ENCODE measurements around the gene CLMN.
"Not testable (repeated sequence)": the region's sequence is repeated elsewhere in the genome, so short reads cannot be mapped to it uniquely, and the experiment has no call there.

Gene CLMN

DNA sequence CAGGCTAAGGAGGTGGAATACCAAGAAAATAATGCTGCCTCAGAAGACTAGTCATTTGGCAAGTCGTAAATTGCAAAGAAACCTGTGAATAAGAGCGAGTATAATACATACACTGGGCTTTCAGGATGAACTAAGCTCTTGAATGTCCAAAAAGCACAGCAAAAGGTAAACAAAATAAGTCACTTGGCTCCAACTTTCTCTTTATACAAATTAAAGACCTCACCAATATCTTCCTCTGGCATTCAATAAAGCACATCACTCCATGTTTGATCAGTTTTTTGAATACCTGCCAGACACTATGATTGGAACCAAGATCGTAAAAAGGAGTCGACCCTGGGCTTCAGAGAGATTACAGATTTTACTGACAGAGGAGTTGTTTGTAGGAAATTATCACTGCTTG lies 165.8 kb downstream of the CLMN start:
- no peak for DNase-seq

DNA sequence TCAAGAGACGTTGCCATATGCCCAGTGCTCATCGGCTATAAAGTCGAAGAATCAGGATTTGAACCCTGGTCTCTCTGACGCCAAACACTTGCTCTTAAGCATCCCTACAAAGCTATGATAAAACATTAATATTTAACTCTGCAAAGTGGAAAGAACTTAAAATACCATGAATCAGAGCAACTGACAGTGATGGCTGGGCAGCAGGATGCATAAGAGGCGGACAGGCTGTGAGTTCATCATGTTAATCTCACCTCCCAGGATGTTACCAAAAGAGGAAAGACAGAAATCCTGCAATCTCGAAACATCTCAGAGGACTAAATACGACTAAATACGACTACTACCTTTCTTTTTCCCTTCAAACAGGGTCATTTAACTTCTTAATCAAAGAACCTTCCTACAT lies 168.1 kb downstream of the CLMN start:
- DNase-seq: no peak

DNA sequence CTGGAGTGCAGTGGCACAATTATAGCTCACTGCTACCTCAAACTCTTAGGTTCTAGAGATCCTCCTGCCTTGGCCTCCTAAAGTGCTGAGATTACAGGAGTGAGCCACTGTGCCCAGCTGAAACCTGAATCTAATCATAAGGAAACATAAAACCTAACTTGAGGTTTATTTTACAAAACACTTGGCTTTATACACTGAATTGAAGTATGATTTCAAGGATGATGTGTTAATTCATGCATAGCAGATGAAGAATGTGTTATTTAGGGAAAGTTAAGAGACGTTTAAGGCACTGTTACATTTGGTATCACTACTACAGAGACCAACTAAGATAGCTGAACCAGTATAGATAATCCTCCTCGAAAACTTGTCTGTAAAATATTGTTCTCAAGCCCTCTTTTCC lies 168.8 kb downstream of the CLMN start:
- no peak for DNase-seq

DNA sequence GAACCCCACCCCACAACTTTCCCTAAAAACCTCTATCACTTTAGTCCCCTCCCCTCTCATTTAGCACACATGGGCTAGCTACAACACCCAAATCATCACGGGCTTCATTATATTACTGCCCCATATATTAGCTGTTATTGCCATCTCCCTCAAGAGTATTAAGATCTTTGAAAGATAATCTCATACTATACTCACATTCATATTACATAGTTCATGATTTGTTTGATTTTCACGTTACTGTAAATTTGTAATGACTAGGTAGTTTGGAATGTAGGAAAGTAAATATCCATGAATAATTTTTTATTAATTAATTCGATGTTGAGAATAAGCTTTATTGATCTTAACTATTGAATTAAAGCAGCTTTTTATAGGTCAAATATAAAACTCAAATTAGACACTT lies 170.3 kb downstream of the CLMN start:
- no peak for DNase-seq

DNA sequence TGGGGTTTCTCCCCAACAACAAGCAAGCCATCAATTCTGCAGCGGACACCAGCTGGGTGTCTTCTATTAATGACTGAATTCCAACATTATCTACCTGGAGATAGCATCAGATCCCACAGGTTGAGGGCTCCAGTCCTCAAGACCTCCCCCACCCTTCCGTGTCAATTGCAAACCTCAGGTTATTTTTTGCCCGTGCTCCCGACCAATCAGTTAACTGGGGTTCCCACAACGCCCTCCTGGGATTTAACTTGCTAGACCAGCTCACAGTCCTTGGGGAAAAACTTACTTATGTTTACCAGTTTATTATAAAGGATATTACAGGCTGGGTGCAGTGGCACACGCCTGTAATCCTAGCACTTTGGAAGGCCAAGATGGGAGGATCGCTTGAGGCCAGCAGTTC lies 172.1 kb downstream of the CLMN start:
- DNase-seq: no peak

DNA sequence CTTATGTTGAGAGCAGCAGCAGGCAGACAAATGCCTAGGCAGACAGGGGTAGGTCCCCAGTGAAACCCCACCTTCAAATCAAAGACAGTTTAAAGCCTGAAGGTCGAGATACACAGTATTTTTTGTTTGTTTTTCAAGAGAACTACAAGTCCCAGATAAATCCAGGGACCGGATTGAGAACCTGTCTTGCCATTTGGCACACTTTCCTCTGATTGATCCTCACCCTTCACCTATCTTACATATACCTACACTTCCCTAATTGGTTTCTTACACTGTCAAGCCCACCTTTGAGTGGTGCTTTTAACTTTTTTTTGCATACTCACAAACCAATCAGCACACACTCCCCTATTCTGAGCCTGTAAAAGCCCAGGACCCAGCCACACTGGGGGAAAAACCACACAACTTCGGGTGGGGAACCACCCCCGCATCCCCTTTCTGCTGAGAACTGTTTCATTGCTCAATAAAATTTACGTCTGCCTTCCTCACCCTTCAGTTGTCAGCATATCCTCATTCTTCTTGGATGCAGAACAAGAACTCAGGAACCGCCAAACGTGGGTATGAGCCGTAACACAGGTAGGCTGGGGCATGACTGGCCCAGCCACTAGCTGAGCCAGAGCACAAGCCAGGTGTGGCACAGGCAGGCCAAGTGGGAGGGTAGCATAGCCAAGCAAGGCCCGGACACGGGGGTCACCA lies 173.5 kb downstream of the CLMN start:
- no peak for DNase-seq

DNA sequence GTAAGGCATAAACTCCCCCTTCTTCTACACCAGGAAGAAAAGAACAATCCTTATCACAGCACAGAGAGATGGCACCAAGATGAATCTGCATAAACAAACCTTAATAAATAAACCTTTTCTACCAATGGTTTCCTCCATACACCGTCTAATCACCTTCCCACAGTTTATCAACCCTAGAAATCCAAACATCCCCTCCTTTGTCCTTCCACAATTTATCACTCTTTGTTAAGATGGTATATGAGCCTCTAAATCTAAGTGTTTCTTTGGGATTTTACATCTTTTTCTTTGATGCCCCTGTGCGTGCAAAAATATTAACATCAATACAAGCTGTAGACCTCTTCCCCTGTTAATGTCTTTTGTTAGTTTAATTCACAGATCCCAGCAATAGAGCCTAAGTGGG lies 174.9 kb downstream of the CLMN start:
- DNase-seq: no peak

DNA sequence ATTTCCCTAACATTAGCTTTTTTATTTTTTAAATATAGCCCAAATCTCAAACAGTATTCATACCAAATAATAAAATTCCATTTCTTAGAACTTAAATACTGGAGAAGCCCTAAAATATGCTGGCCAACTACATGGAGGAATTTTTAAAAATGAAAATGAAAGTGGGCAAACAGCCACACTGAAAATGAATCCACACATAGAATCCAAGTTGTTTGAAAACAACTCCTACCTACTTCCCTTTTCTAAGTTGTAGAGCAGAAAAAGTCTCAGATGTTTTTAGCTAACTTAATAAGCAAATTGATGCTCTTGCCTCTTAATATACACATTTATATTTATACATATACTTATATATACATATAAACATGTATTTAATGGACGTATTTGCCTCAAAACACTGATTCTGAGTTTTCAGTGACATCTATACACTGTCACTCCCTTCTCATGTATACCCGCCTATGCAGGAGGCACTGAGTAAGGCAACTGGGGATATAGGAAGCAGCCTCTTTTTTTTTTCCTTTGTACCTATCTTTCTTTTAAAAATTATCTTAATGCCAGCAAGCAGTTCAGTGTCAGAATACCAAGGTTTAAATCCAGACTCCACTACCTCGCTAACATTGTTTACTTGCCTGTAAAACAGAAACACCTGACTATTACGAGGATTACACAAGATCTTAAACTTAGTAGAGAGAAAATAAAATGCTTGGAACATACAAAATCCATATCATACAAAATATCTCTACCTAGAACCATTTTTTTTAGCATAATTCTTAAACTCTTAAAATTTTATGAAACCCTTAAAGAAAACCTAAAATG lies 175.7 kb downstream of the CLMN start:
- no peak for DNase-seq

DNA sequence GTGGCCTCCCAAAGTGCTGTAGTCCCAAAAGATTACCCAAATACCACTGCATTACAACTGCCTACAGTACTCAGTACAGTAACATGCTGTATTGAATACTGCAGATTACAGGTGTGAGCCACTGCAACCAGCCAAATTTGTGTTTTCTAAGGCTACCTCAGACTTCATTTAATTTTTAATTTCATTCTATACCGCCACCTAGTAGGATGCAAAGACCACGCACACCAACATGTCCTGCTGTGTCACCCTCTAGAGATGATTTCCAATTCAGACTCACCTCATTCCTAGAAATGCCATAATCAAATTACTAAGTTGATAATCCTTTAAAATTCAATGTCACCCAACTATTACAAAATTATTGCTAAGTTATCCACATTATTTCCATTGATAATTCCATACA lies 177.5 kb downstream of the CLMN start:
- DNase-seq: no peak

DNA sequence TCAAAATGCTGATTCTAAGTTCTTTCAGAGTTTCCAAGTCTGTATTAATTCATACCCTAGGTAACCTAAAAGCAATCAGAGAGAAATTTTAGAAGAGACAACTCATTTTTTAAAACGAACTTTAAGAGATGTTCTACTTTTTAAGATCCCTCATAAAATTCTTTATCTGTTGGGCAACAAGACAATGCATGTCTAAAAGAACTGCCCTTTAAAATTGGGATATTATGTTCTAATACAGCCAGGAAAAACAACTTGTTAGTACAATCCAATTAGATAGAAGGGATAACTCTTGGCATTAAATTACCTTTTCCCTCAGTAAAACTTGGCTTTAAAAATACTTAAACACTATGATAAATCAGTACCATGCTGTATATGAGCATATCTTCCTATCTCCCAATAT lies 178.0 kb downstream of the CLMN start:
- no peak for DNase-seq

DNA sequence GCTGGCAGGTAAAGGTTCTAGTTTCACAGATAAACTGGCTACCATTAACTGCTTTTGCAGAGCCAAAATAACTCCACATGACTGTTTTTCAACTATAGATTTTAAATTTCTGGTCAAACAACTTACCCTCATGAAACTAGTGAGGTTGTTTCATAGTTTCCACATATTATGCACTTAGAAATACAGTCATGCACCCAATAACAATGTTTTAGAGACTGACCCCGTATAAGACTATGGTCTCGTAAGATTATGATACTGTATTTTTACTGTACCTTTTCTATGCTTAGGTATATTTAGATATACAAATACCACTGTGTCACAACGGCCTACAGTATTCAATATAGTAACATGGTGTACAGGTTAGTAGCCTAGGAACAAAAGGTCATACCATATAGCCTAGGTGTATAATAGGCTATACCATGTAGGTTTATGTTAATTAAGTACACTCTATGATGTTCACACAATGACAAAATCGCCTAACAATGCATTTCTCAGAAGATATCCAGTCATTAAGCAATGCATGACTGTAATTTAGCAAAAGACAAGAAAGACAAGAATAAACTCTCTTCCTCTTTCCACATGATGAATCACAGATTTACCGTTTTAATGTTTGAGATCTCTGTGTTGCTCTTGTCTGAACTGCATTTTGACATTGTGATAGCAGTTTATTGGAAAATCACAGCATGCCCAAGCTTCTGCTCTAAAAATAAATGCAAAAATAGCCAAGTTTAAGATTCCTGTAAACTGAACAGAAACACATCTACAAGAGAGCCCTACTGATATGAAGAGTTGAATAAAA lies 179.4 kb downstream of the CLMN start:
- no peak for DNase-seq

DNA sequence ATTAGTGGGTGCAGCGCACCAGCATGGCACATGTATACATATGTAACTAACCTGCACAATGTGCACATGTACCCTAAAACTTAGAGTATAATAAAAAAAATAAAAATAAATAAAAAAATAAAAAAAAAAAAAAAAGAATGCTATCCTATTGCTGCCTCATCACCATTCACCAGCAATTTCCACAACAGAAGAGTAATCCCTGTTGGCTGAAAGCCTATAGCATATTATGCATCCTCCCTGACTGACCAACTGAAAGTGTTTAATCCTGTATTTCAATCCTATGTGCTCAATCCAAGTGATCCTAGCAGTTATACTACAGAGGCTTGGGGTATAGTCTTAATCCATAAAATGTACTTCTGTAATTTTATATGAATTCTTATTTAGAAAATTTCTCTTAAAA lies 180.8 kb downstream of the CLMN start:
- no peak for DNase-seq

DNA sequence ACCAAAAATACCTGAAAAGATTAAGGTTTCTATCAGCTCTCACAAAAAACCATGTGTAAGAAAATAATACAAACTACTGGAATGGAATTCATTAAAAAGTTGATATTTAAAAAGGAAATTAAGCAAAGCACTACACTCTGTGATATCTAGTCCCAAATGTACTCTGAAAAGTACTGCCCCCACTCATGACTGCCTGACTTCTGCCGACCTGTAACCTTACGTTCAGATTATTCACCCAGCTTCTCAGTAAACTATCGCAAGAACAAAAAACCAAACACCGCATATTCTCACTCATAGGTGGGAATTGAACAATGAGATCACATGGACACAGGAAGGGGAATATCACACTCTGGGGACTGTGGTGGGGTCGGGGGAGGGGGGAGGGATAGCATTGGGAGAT lies 181.3 kb downstream of the CLMN start:
- DNase-seq: not testable (repeated sequence)

DNA sequence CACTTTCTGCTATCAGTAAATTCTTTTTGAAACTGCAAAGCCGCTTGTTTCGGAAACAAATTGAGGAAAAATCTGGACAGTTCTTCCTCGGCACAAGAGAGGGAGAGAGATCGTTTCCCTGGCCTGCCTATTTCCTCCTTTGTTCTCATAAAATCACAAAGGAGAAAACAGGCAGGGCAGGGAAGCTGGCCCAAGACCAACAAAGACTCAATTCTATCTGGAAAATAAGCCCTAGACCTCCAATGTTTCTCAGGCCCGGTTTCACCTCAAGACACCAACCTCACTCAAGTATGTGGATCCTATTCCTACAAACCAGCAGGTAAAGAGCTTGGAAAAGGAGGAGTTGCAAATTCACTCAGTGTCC lies 181.9 kb downstream of the CLMN start:
- no peak for DNase-seq

DNA sequence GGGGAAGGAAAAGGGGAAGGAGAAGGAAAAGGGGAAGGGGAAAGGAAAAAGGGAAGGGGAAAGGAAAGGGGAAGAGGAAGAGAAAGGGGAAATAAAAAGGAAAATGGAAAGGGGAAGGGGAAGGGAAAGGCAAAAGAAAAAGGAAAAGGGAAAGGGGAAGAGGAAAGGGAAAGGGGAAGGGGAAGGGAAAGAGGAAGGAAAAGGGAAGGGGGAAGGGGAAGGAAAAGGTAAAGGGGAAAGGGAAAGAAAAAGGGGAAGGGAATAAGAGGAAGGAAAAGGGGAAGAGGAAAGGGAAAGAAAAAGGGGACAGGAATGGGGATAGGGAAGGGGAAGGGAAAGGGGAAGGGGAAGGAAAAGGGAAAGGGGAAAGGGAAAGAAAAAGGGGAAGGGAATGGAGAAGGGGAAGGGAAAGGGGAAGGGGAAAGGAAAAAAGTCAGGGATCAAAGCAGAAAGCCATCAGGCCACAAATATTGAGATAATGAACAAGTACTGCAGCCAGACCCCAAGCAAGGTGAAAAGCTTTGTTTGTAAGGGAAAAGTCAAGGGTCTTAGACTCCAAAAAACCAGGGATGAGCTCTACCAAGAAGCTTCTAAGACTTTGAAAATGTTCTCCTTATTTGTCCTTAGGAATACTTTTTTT lies 182.4 kb downstream of the CLMN start:
- no peak for DNase-seq

DNA sequence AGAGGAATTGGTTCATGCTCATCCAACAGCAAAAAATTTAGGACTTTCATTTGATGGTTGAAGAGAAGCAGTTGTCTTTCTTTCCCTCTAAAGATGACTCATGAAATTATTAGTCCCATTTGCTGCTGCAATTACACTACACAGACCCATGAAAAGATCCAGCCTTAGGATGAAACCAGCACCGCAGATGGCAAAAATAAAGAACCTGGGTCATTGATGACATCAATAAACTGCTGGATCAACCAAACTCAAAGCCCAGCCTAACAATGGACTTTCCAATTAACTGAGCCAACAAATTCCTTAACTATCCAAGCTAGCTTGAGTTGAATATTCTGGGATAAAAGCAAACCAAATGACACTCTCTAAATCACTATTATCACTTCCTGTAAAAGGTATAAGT lies 183.1 kb downstream of the CLMN start:
- DNase-seq: no peak

DNA sequence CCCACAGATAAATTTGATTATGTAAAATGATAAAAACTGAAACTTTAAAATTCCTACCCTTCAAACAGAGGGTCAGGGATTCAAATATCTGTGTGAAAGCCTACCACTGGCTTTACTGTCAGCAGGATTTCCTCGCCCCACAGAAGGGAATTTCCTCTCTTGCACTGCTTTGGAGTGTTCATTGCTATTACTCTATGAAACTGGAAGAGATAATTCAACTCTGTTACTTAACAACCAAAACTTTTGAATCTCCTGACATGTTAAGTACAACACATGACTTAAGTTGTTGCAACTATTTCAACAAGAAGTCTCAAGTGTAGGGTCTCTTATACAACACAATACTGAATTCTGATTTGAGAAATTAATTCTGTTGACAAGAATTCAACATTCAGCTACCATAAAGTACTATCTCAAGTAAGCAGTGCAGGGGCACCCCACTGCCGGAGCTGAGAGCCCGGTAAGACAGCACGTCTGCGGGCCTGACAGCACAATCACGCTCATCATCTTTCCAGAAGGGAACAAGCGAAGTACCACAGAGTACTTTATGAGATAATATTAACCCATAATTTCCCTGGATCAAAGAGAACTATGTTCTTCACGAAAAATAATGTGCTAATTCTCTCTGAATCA lies 185.3 kb downstream of the CLMN start:
- no peak for DNase-seq

DNA sequence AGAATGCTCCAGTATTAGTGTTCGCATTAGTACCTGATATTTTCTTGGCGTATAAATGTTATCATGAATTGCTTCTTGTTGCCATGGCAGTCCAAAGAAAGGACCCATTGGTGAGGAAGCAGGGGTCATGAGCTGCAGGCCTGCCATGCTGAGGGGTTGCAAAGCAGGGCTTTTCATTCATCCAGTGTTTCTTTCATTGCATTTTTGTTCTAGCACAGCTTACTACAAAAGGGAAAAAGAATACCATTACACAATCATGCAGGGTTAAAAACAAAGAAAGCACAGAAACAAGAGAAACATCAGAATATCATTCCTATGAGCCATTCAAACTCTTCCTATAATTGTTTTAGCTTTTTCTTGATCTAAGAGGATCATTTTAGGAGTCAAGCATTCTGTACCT lies 186.4 kb downstream of the CLMN start:
- DNase-seq: no peak

DNA sequence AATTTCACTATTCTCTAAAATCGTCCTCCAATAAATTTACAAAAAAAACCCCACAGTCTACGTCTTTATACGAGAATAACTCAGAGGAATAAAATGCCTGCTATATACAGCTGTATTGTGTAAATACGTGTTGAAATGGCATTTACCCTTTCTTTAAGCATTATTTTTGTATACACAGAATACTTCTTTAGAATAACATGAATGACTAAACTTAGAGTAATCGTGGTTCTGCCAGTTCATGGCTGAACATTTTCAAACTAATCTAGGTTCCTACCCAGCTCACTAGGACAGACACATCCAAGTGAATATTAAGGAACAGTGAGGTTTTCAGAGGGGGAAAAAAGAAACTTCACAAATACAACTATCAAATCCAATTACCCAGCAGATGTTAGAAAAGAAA lies 186.9 kb downstream of the CLMN start:
- no peak for DNase-seq
